Raji (cell line): Measurements from ENCODE around the gene PPT1.

Experiments
- POLR2A ChIP-seq: IDR thresholded peaks from 2 replicates; pipeline ENCODE4 v1.6.1; 2011; ENCODE audit warnings: low read depth, low read length, control low read depth; ENCODE audit not compliant: insufficient read depth

The PPT1 gene

GRCh38 chr1:40045766-40046165, 51.3 kb downstream of the PPT1 start:
- TF ChIP-seq POLR2A: no peak

GRCh38 chr1:40045182-40045581, 51.9 kb downstream of the PPT1 start:
- TF ChIP-seq POLR2A: no peak

DNA sequence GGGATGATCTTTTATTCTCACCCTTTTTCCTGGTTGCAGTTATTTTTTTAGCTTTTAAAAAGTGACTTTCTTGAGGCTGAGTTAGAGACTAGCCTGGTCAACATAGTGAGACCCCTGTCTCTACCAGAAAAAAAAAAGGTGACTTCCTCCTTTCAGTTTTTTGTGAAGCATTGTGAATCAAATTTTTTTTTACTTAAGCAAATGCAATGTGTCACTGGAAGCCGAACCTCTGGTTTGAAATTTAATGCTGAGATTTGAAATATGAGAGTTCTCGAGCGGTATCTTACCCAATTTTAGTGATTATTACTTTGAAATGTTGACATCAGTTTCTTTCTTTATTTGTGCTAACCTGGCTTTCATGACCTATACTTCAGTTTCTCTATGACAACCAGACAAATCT, 52.9 kb downstream of the PPT1 start:
- TF ChIP-seq POLR2A: no peak

DNA sequence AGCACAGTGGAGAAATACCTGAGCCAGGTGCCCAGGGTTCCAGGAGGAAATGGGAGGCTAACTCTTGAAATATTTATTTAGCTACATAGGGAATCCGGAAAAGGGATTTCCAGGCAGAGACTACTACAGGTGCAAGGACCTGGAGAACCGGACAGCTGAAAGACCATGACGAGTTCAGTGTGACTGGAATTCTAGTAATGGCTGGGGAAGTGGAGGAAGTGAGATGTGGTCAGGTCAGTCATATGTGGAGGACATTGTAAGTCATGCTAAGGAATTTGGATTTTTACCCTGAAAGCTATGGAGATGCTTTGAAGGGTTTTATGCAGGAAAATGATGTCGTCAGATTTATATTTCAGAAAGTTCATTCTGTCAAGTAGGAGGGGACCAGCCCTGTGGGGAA, 54.7 kb downstream of the PPT1 start:
- TF ChIP-seq POLR2A: no peak

- TF ChIP-seq POLR2A: no peak
Observed at GRCh38 chr1:40041466-40041838, 55.6 kb downstream of the PPT1 start.

- TF ChIP-seq POLR2A: peak; percentile 86
Observed at GRCh38 chr1:40040511-40041465, 56.3 kb downstream of the PPT1 start, which contains the start of gene CAP1. Gene CAP1 (plus strand): TSS chr1:40040729. CDS start chr1:40059347, 18,618 bp downstream.

DNA sequence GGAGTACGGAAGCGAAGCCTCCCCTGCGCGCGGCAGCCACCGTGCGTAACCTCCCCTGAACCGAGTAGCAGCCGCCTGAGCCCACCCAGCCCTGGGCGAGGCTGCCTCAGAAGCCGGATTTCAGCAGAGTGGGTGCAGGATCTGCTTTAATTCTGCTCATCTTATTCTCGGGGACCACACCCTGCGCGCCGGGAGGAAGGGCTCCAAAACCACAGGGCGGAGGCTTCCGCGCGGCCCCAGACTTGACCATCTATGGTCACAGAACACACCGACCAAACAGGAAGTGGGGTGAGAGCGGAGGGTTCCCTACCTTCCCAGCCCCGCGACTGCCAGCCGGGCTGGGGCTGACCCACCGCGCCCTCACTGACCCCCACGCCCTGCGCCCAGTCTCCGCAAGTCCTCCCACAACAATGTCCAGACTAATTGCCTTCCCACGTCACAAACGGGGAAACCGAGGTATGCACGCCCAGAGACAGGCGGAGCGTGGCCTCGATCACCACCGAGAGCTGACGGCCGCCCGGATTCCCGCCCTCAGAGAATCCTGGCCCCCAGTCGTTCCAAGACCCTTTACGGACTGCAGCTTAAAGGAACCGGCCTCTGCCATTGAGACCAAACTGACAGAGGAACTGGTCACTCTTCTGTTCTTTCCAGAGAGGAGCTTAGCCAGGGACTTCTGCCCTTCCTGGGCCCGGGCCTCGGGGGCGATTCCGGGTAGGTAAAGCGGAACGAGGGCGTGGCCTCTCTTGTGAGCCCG, 57.1 kb downstream of the PPT1 start:
- TF ChIP-seq POLR2A: peak; percentile 69

DNA sequence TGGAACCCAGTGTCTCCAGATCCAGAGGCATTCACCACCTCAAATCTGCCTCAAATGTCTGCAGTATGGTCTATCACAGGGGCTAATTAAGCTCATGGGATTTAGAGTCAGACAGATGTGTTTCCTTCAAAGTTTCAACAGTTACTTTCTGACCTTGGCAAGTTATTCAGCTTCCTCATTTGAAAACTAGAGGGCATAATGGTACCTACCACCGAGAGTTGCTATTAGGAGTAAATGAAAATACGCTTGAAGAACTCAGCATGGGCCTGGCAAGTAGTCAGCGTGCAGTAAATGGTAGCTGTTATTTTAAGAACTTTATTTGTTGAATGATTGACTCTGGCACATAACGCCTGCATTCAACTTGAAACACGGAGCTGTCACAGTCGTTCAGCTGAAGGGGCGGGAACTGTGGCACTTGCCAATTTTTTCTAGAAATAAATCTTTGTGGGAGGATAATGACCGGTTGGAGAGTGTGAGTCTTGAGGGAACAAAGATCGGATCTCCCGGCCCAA, 57.8 kb downstream of the PPT1 start:
- no peak; the same call in 1 of the 2 replicates for TF ChIP-seq POLR2A

DNA sequence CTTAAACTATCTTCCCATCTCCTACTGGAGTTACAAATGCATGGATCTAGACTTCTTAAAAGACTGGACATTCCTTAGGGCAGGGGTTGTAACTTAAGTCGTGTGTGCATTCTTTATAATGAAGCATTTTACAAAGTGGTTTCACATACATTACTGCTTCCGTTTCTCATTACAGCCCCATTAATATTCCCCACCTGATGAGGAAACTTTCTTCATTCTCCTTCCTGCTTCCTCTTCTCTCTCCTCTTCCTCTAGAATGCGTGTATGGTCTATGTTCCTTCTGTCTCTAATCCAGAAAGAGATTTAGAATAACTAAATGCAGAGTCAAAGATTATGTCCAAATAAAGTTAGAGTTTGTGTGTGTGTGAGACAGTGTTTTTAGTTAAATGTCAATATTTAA, 58.4 kb downstream of the PPT1 start:
- TF ChIP-seq POLR2A: no peak

- TF ChIP-seq POLR2A: no peak
Observed at GRCh38 chr1:40036574-40036973, 60.5 kb downstream of the PPT1 start.

DNA sequence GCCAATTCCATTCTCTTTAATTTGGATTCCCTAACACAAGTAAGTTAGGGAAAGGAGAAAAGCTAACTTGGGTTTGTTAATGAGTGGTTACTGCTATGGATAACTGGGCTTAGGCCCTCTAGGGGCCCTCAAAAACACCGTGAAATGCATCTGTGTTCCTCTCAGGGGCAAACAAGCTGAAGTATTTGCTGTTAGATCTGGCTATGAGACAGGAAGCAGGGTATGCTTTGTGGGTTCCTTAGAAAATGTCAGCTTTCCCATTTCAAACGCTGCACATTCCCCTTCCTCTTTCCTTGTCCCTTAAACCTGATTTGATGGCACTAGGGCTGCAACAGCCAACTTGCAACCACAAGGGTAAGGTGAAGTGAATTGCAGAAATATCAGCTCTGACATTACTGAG, 62.2 kb downstream of the PPT1 start:
- TF ChIP-seq POLR2A: no peak

GRCh38 chr1:40032240-40032891, 64.7 kb downstream of the PPT1 start:
- TF ChIP-seq POLR2A: no peak

DNA sequence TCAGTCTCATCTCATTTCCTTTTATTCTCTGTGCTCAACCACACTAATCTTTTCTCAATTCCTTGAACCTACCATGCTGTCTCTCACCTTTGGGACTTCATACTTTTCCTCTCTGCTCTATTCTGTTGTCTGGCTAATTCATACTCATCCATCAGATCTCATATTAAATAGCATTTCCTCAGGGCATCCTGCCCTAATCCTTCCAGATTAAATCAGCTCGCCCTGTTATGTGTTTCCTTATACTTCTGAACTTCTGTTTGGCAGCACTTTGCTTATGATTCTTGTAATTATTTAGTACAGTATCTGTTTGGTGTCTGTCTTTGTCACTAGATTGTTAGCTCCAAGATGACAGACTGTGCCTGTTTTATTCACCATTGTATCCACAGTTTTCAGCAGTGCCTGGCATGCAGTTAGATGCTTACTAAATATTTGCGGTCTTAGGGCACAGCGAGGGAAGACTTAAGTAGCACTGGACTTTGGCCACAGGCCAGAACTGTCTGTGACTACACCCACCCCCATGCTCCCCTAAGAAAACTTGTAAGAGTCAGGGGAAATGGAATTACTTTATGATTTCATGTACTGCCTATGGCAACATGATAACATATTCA, 66.4 kb downstream of the PPT1 start:
- TF ChIP-seq POLR2A: no peak

GRCh38 chr1:40029608-40030007, 67.4 kb downstream of the PPT1 start:
- no peak for TF ChIP-seq POLR2A

GRCh38 chr1:40027647-40028046, 69.4 kb downstream of the PPT1 start:
- TF ChIP-seq POLR2A: no peak
